ENCODE data around the gene DHDDS.
"Not testable (repeated sequence)": the region's sequence is repeated elsewhere in the genome, so short reads cannot be mapped to it uniquely, and the experiment has no call there.

The DHDDS gene

GRCh38 chr1:26431979-26432695, at the start of gene DHDDS:
Gene DHDDS, plus strand, starts transcription at chr1:26432321. Its CDS starts 625 bp downstream, at chr1:26432946.
- DNase-seq, result peak; percentile 99

- no peak for DNase-seq
Observed at GRCh38 chr1:26384076-26384475, 48.0 kb upstream of the DHDDS start.

- DNase-seq, result not testable (repeated sequence)
Observed at GRCh38 chr1:26385063-26385462, 47.1 kb upstream of the DHDDS start.

GRCh38 chr1:26387447-26387846, 44.7 kb upstream of the DHDDS start:
- DNase-seq, result no peak

GRCh38 chr1:26388791-26389445, 43.2 kb upstream of the DHDDS start:
- no peak for DNase-seq

- no peak for DNase-seq
Observed at GRCh38 chr1:26389604-26390247, 42.4 kb upstream of the DHDDS start.

- peak; percentile 46 for DNase-seq
Observed at GRCh38 chr1:26391450-26391849, 40.7 kb upstream of the DHDDS start.

GRCh38 chr1:26395754-26396153, 36.4 kb upstream of the DHDDS start:
- no peak for DNase-seq

GRCh38 chr1:26399034-26399433, 33.1 kb upstream of the DHDDS start:
- no peak for DNase-seq

- no peak for DNase-seq
Observed at GRCh38 chr1:26401891-26402290, 30.2 kb upstream of the DHDDS start.

- no peak for DNase-seq
Observed at GRCh38 chr1:26403656-26404055, 28.5 kb upstream of the DHDDS start.

GRCh38 chr1:26404641-26405040, 27.5 kb upstream of the DHDDS start:
- no peak for DNase-seq

GRCh38 chr1:26405281-26405915, 26.7 kb upstream of the DHDDS start:
- DNase-seq, result no peak

- peak; percentile 76 for DNase-seq
Observed at GRCh38 chr1:26408604-26409003, 23.5 kb upstream of the DHDDS start.

- DNase-seq, result no peak
Observed at GRCh38 chr1:26409191-26409807, 22.8 kb upstream of the DHDDS start.

GRCh38 chr1:26410706-26411623, 21.2 kb upstream of the DHDDS start, which contains the start of gene LIN28A:
Gene LIN28A, plus strand, starts transcription at chr1:26410817. Its CDS starts 75 bp downstream, at chr1:26410892.
- DNase-seq, result no peak

- no peak for DNase-seq
Observed at GRCh38 chr1:26411624-26412074, 20.5 kb upstream of the DHDDS start.

- DNase-seq, result no peak
Observed at GRCh38 chr1:26412180-26412840, 19.8 kb upstream of the DHDDS start.

GRCh38 chr1:26413031-26413430, 19.1 kb upstream of the DHDDS start:
- DNase-seq, result no peak

GRCh38 chr1:26417111-26417759, 14.9 kb upstream of the DHDDS start:
- peak; percentile 91 for DNase-seq

All from stimulated activated CD4-positive, alpha-beta T cell treated with anti-CD3 and anti-CD28 coated beads, Interleukin-15, amount 100 ng/mL, for 24 hours (primary cell).